Keratinocyte (primary cell): ENCODE measurements around the gene SNTG2.

Experiments used
- CTCF ChIP-seq, 3 experiments: IDR thresholded peaks in 1 of 3; conservative IDR thresholded peaks in 1 of 3; optimal IDR thresholded peaks in 1 of 3; 2 replicates in 2 of 3; 3 replicates in 1 of 3; pipeline versions ENCODE3 to v1.5.1; 2011; ENCODE audit warnings: low read length in 3 of 3, mild to moderate bottlenecking in 3 of 3, moderate library complexity in 2 of 3, control low read depth in 1 of 3, inconsistent platforms in 1 of 3; ENCODE audit not compliant: insufficient read depth in 2 of 3; ENCODE audit errors: extremely low read depth in 1 of 3
- EZH2 ChIP-seq: IDR thresholded peaks from one replicate; pipeline ENCODE4 v1.6.1; 2012; ENCODE audit warnings: inconsistent platforms, mild to moderate bottlenecking, low read length, moderate library complexity

GRCh38 chr2:1153920-1154319 lies 203.3 kb downstream of the SNTG2 start:
- no peak for TF ChIP-seq CTCF (optimal IDR thresholded peaks at IDR 0.05 in 1 of 3, IDR thresholded peaks at IDR 0.05 in 1 of 3, conservative IDR thresholded peaks at IDR 0.05 in 1 of 3; ENCODE audit: extremely low read depth in 1 of 3, insufficient read depth in 2 of 3, low read length in 3 of 3)
- TF ChIP-seq EZH2: no peak
